ENCODE data around the gene SLC43A2. TPM values are rescaled to one million over a fixed set of nuclear protein-coding genes. Genes with fewer than 3 reads are reported as not detected.

Gene SLC43A2
- total and polyA plus RNA-seq, 8 donors = 0.29 to 15.8 (median 5.2) TPM

GRCh38 chr17:1590747-1591473, 37.7 kb downstream of the SLC43A2 start:
- Histone ChIP-seq H3K4me1 (peaks cover 14 to 28% (median 25%) of the 10 kb centered on the region in 4 donors), H3K4me3 (peak overlapping the region in 1 of 4 donors; percentile 15), H3K36me3 (peaks cover 2 to 41% (median 35%) of the 10 kb centered on the region in 4 donors), H3K27ac (peak overlapping the region; percentile 72 to 88 (median 82)), H3K27me3 (no peaks in the 10 kb centered on the region), H3K9me3 (no peaks in the 10 kb centered on the region)
- 84 to 91% (median 89%) methylated on average over 18 to 38 of the region's 38 CpGs for WGBS, 5 donors
- TF ChIP-seq POLR2AphosphoS5 (IDR thresholded peaks at IDR 0.05) (no peak), POLR2A (IDR thresholded peaks at IDR 0.05) (no peak), CTCF (IDR thresholded peaks at IDR 0.05) (no peak), EP300 (IDR thresholded peaks at IDR 0.05) (no peak)
- peak in 1 of 2 donors; percentile 6 for DNase-seq
- intact Hi-C loops (cut with DNase I; ENCODE audit: low total_unique reads) = no loop called here

DNA sequence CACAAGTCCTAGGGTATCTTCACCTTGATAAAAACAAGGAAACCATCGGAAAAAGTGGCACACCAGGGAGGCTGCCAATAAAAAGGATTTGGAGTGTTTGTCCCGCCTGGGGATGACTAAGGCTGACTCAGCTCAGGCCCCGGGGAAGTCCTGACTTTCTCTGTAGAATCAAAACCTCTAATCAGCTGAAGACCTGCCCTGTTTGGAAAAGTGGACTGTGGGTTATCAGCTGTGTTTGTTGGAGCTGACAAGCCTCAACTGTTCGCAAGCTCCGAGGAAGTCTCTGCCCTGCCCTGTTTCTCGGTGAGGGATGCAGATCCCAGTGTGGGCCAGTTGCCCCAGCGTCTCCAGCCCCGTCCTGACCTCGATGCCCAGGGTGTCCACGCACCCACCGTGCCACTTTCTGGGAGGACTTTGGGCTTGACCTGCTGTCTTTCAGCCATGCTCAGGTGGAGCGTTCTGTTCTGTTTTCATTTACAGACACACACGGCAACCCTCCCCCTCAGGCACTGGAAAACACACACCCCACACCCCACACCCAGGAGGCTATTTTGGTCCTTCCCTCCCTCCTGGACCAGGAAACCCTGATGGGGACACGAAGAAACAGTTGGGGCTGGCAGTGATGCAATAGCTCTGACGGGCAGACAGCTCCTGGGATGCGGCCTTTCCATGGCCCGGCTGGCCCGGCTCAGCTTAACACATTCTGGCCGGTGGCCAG, 38.4 kb downstream of the SLC43A2 start:
- WGBS, 5 donors = 27 to 36% (median 32%) methylated on average over 14 to 19 of the region's 19 CpGs
- peak overlapping the region in 1 of 4 donors; percentile 15 for H3K4me3 ChIP-seq
- H3K36me3 ChIP-seq = peaks cover 7 to 48% (median 42%) of the 10 kb centered on the region in 4 donors
- peak; percentile 79 to 85 for DNase-seq
- H3K27me3 ChIP-seq = no peaks in the 10 kb centered on the region
- TF ChIP-seq POLR2AphosphoS5 (IDR thresholded peaks at IDR 0.05) (peak; percentile 38 to 74 (median 45)), EP300 (IDR thresholded peaks at IDR 0.05) (peak; percentile 73), POLR2A (IDR thresholded peaks at IDR 0.05) (no peak)
- no peaks in the 10 kb centered on the region for H3K9me3 ChIP-seq
- intact Hi-C loops (cut with DNase I; ENCODE audit: low total_unique reads) = no loop called here
- peak overlapping the region; percentile 72 to 88 (median 82) for H3K27ac ChIP-seq
- H3K4me1 ChIP-seq = peaks cover 14 to 28% (median 25%) of the 10 kb centered on the region in 4 donors

DNA sequence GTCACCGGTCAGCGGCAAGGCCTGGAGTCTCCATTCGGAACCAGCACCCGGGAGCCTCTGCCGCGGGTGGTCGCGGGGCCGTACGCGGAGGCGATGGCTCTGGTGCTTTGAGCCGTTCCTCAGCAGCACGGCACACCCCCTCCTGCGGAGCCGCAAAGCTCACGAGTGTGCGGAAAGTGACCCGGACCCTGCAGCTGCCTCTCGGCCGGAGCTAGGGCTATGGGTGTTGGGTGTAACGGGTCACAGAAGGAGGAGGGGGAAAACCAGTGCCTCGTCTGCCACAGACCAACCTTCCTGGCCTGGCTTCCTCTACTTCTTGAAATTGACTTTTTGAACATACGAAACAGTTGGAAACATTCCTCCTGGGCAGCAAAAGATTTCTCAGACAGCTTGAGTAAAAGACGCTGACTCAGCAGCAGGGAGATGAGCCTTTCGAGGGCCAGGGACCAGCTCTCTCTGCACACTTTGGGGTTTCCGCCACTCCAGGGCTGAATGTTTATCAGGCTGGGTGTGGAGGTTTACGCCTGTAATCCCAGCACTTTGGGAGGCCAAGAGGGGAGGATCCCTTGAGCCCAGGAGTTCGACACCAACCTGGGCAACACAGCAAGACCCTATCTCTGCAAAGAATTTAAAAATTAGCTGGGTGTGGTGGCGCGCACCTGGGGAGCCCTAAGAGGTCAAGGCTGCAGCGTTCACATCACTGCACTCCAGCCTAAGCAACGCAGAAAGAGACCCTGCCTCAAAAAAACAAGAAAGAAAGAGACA, 39.6 kb downstream of the SLC43A2 start:
- Histone ChIP-seq H3K27ac (peak overlapping the region in 4 of 5 donors; percentile 72 to 88 (median 79)), H3K9me3 (no peaks in the 10 kb centered on the region), H3K4me3 (no peak overlapping the region), H3K27me3 (no peaks in the 10 kb centered on the region), H3K4me1 (peaks cover 14 to 28% (median 25%) of the 10 kb centered on the region in 4 donors), H3K36me3 (peaks cover 7 to 60% (median 53%) of the 10 kb centered on the region in 4 donors)
- TF ChIP-seq POLR2AphosphoS5 (IDR thresholded peaks at IDR 0.05) (no peak), POLR2A (IDR thresholded peaks at IDR 0.05) (no peak), CTCF (IDR thresholded peaks at IDR 0.05) (no peak), EP300 (IDR thresholded peaks at IDR 0.05) (no peak)
- intact Hi-C loops (cut with DNase I; ENCODE audit: low total_unique reads) = no loop called here
- WGBS, 5 donors = 87 to 93% (median 89%) methylated on average over 33 of the region's 33 CpGs
- DNase-seq = peak in 1 of 2 donors; percentile 23

DNA sequence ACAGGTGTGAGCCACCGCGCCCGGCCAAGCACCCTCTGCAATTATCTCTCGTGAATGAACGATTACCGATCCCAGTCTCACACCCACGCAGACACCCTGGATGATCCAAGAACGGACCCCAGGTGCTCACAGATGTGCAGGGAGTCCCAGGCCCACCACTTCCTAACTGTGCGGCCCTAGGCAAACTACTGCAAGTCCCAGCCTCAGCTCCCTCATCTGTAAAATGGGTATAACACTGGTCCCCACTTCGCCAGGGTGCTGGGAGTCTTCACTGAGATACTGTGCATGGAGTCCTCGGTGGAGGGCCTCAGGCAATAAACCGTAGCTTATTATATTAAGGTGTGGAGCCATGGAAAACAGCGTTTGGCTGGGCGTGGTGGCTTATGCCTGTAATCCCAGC, 44.5 kb downstream of the SLC43A2 start:
- H3K36me3 ChIP-seq = peaks cover 7 to 53% (median 52%) of the 10 kb centered on the region in 4 donors
- no peak overlapping the region for H3K27ac ChIP-seq
- intact Hi-C loops (cut with DNase I; ENCODE audit: low total_unique reads) = no loop called here
- no peak for DNase-seq
- H3K4me3 ChIP-seq = no peak overlapping the region
- H3K4me1 ChIP-seq = peaks cover 0 to 34% (median 26%) of the 10 kb centered on the region in 4 donors
- 90 to 97% (median 95%) methylated on average over 11 to 14 of the region's 14 CpGs for WGBS, 5 donors
- TF ChIP-seq CTCF (IDR thresholded peaks at IDR 0.05) (no peak), EP300 (IDR thresholded peaks at IDR 0.05) (no peak), POLR2A (IDR thresholded peaks at IDR 0.05) (no peak), POLR2AphosphoS5 (IDR thresholded peaks at IDR 0.05) (no peak)
- H3K27me3 ChIP-seq = no peaks in the 10 kb centered on the region
- no peaks in the 10 kb centered on the region for H3K9me3 ChIP-seq

All from stomach (tissue), 9 donors.